GM12873 (cell line): ENCODE results near the gene OR10C1.

ENCODE experiments used
- CTCF ChIP-seq: IDR thresholded peaks from 2 replicates; pipeline ENCODE4 v1.5.1; 2012; ENCODE audit warnings: low read depth, mild to moderate bottlenecking, moderate library complexity, low read length, control low read depth; ENCODE audit not compliant: insufficient read depth; ENCODE audit errors: missing control alignments

OR10C1 gene

GRCh38 chr6:29424575-29424974 is 14.5 kb upstream of the OR10C1 start:
- TF ChIP-seq CTCF = no peak

- TF ChIP-seq CTCF = no peak
Measured at GRCh38 chr6:29425075-29425474, 14.0 kb upstream of the OR10C1 start.

GRCh38 chr6:29426654-29427053 is 12.5 kb upstream of the OR10C1 start:
- TF ChIP-seq CTCF = no peak

GRCh38 chr6:29442719-29443118 is 3.6 kb downstream of the OR10C1 start:
- no peak for TF ChIP-seq CTCF

- TF ChIP-seq CTCF = no peak
Measured at GRCh38 chr6:29447670-29448069, 8.6 kb downstream of the OR10C1 start.

GRCh38 chr6:29451471-29452193 is 12.5 kb downstream of the OR10C1 start:
- TF ChIP-seq CTCF = no peak

- no peak for TF ChIP-seq CTCF
Measured at GRCh38 chr6:29456971-29457370, 17.9 kb downstream of the OR10C1 start, which contains the start of the genes OR11A1 and OR2H1. TSS of gene OR11A1 (minus strand) at chr6:29457071. CDS start at chr6:29427641, 29,430 bp downstream. TSS of gene OR2H1 (plus strand) at chr6:29457155. CDS start at chr6:29461770, 4,615 bp downstream.
